GM12865 (cell line): ENCODE data around the gene UBD.

ENCODE experiments used
- DNase-seq: peaks from one replicate; pipeline ENCODE4 v3.0.0; 2010; ENCODE audit warnings: low read depth
- H3K4me3 ChIP-seq: 2 replicates; pipeline ENCODE4 v1.5.1; 2011; ENCODE audit warnings: mild to moderate bottlenecking, low read depth, low read length, control low read depth
- TF ChIP-seq, protein P1 (sequence below): IDR thresholded peaks from 2 replicates; pipeline ENCODE4 v1.5.1; 2011; ENCODE audit warnings: low read length, control low read depth, low read depth, inconsistent platforms; ENCODE audit not compliant: insufficient read depth; ENCODE audit errors: missing control alignments

The UBD gene

DNA sequence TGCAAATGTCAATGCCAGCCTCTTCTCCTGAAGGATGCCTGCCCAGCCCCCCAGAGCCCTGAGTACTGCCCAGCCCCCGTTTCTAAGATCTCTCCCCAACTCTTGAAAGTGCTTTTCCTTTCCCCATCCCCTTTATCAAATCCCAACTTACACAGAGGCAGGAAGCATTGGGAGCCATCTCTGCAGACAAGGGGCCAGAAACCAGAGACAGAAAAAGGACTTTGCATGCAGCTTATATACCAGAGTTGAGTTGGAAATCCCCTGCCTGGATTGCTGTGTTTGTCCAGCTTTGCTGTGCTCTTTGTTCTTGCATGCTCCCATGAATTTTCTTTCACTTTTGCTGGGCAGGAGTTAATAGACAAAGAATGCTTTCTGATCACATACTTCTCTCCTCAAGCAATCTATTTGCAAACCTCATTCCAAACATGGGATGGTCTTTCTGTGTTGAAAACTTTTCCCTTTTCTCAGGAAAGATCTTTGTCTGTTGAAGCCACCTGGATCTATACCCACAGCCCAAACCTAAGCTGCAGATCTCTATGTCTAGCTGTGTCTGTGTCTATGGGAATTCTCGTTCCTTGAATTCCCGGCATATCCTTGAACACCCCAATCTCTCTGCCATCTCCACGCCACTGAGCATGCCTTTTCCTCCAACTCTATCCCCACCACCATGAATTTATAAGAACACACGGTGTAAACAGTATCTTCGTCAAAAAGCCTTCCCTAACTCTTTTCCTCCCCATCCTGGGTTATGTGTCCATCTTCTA is at the start of gene UBD:
Gene UBD (minus strand): TSS at position 209 of the 764 bp plus-strand sequence. CDS start 31 bp downstream, at position 178.
- DNase-seq = peak; percentile 51
- TF ChIP-seq, protein P1, sequence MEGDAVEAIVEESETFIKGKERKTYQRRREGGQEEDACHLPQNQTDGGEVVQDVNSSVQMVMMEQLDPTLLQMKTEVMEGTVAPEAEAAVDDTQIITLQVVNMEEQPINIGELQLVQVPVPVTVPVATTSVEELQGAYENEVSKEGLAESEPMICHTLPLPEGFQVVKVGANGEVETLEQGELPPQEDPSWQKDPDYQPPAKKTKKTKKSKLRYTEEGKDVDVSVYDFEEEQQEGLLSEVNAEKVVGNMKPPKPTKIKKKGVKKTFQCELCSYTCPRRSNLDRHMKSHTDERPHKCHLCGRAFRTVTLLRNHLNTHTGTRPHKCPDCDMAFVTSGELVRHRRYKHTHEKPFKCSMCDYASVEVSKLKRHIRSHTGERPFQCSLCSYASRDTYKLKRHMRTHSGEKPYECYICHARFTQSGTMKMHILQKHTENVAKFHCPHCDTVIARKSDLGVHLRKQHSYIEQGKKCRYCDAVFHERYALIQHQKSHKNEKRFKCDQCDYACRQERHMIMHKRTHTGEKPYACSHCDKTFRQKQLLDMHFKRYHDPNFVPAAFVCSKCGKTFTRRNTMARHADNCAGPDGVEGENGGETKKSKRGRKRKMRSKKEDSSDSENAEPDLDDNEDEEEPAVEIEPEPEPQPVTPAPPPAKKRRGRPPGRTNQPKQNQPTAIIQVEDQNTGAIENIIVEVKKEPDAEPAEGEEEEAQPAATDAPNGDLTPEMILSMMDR = no peak

DNA sequence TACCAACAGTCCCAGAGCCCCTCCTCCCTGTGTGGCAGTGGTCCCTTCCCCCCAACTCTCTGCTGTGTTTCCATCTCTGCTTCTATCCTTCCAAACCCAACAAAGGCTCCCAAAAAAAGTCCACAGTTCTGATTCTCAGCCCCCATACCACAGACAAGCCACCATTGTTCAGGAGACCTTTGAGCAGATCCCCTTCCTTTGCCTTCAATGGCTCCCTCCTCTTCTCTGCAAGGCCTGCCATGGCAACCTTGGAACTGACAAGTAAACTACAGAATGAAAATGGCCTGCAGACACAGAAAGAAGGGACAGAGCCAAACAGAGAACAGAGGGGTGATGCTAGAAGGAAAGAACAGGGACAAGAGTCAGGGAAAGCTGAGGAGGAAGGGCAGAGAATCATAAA is 48.6 kb upstream of the UBD start:
- DNase-seq = no peak
- no peak overlapping the region for H3K4me3 ChIP-seq
- TF ChIP-seq, protein P1 = no peak

More for the DNA sequence above, at the start of gene UBD:
- peak within 1 kb of the TSS; percentile 28 for H3K4me3 ChIP-seq

DNA sequence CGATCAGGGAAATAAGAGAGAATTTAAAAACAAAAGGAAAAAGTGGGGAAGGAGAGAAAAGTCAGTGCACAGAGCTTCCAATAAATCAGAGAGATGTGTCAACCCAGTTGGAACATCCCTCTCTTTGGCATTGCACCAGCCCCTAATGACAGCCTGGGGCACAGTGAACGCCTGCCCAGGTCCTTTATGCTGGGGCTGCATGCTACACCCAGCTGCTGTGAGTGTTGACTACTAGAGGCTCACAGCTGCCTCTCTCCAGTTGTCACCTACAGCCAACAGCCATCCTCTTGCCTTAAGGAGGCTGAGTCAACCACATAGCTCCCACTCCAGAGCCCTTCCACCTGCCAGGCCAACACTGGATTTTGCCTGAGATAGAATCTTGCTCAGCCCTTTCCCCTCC is 44.4 kb upstream of the UBD start:
- no peak for DNase-seq
- H3K4me3 ChIP-seq = no peak overlapping the region
- TF ChIP-seq, protein P1 = no peak

DNA sequence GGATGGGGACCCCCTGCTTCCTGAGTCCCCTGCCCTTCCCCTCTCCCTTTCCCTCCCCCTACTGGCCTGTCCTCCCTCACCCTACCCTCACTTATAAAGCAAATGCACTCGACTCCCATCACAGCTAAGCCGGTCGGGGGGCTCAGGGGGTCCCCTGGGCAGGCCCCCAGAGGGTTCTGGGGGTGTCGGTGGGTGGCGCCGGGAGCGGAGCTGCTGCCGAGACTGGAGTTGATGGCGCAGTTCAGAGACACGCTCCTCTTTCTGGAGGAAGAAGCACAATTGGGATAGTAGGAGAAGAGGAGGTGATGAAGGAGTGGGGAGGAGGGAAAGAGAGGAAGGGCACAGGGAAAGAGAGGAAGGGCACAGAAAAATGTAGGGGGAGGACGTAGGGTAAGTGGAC is 43.9 kb upstream of the UBD start:
- TF ChIP-seq, protein P1 = no peak
- H3K4me3 ChIP-seq = no peak overlapping the region

DNA sequence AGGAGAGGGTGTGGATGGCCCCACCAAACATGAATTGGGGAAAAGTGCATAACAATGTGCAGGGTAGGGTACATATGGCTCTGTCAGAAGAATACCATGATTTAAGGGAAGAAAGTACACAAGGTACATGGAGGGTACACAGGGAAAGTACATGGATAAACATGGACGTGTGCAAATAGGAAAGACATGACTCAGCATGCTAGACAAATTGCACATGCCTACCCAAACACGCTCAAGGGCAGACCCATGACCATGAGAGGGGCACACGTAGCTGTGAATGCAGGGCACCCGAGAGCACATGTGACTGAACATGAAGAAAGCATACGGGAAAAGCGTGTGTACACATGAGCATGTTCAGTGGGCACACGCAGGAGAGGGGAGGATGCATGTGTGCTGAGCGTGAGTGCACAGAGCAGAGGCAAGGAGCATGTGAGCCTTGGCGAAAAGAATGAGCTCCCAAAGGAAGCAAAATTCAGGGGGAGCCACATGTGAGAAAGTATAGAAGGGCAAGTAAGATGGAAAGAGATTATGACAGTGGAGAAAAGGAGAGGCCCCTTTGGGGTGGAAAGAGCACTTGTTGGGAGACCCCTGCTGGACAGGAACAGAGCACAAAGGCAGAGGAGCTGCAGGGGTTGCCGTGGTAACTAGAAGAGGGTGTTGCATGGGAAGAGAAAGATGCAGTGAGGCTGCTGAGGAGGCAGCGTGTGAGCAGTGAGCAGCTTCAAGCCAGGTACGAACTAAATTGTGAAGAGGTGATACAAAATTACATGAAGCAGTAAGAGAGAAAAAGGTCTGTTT is 43.2 kb upstream of the UBD start:
- no peak overlapping the region for H3K4me3 ChIP-seq
- TF ChIP-seq, protein P1 = peak; percentile 11
- DNase-seq = peak; percentile 16

More for the DNA sequence above, 43.9 kb upstream of the UBD start:
- DNase-seq = no peak

DNA sequence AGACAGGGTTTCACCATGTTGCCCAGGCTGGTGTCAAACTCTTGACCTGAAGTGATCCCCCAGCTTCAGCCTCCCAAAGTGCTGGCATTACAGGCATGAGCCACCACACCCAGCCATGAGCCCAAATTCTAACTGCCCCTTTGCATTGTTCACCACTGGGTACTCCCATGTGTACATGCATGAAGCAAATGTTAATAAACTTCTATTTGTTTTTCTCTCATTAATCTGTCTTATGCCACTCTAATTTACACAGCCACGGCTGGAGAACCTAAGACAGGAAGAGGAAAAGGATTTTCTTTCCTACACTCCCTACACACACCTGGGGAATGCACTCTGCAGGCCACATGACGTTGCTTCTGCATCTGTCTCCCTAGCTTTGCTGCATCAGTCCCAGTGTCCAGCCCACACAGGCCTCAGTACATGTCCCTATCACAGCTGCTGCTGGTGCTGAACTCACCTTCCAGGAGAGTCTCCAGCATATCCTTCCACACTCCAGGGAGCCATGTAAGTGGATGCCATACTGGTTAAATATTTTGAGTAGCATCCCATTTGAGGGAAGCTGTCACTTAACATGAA is 38.7 kb upstream of the UBD start:
- DNase-seq = no peak
- H3K4me3 ChIP-seq = no peak overlapping the region
- TF ChIP-seq, protein P1 = no peak
